COLO829 (cell line): ENCODE data around the gene CARD18.

Experiments
- DNase-seq: peaks from one replicate; pipeline ENCODE4 v3.0.0; 2012; ENCODE audit warnings: low spot score

Gene CARD18

DNA sequence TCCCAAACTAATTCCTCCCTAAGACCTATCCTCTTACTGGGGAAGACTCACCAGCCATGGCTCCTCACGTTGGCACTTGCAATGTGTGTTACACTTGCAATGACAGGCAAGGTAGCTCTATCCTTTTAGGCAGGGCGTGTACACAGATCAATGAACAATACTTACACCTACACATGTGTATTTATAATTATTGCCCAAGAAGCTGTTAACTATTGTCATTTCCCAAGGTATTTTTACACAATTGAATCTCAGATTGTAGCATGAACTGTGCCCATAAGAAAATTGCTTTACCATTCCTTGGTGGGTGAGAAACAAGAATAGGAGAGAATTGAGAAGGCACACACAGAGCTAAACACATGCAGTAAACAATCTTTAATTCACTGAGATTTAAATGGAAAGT lies at the start of gene CARD18:
TSS of gene CARD18 (minus strand) at position 101 of the 400 bp plus-strand sequence. CDS start at position 58, 43 bp downstream.
- DNase-seq, result no peak

GRCh38 chr11:105183987-105184386 lies 44.4 kb upstream of the CARD18 start:
- DNase-seq, result no peak

GRCh38 chr11:105183426-105183825 lies 43.9 kb upstream of the CARD18 start:
- DNase-seq, result no peak

DNA sequence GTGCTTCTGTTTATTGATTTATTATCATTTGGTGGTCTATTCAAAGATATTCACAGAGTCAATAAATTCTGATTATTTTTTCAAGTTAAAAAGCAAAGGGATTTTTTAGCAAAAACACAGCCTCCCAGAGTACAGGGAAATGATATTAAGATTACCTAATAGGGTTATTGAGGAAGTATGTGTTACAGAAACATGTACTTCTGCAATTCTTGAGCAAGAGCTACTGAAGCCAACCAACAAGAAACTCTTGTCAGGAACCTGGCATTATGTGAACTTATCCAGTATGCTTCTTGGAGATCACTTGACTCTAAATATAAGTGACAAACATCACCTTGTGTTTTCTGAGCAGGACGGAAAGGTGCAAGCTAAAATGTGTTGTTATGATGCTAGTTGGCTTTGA lies 42.0 kb upstream of the CARD18 start:
- DNase-seq, result no peak

GRCh38 chr11:105181100-105181499 lies 41.5 kb upstream of the CARD18 start:
- peak; percentile 46 for DNase-seq

GRCh38 chr11:105179542-105180278 lies 40.1 kb upstream of the CARD18 start:
- no peak for DNase-seq

GRCh38 chr11:105177658-105178057 lies 38.1 kb upstream of the CARD18 start:
- no peak for DNase-seq

DNA sequence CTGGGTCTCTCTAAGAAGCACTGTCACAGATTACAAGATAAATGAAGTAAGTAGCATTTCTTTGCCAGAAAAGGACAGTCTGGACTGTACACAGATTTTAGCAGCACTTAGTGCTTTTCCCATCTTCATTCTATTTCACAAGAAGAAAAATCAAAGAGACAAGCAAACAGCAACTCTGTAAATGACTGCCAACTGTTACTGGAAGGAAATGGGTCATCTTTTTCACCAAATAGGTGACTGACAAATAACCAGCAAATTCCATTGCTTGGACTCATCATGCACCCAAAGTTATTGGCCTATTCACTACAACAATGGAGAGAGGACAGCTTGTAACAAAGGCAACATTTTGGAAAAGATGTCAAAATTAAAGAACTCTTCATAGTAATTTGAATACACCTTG lies 28.9 kb upstream of the CARD18 start:
- DNase-seq, result no peak

GRCh38 chr11:105167244-105167643 lies 27.7 kb upstream of the CARD18 start:
- DNase-seq, result no peak

GRCh38 chr11:105164208-105164607 lies 24.6 kb upstream of the CARD18 start:
- no peak for DNase-seq

GRCh38 chr11:105162506-105162905 lies 22.9 kb upstream of the CARD18 start:
- DNase-seq, result no peak

DNA sequence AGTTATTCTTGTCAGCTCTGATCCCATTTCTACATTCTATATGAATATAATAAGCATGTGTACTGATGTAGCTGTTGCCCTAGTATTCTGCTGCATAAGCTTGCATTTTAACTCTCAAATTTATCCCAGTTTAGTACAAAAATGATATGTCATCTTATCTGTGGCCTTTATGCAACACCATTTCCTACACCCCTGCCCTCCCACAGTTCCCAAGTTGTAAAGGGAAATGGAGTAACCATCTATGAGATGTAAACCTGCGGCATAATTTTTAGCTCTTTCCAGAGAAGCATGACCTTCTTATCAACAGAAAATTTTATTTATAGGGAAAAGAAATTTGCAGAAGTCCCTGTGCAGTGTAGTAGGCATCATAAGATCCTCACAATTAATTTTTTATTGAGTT lies 18.9 kb upstream of the CARD18 start:
- no peak for DNase-seq

- DNase-seq, result no peak
These were observed 17.2 kb upstream of the CARD18 start for GRCh38 chr11:105156720-105157119.

GRCh38 chr11:105156231-105156630 lies 16.7 kb upstream of the CARD18 start:
- no peak for DNase-seq

- no peak for DNase-seq
These were observed 16.1 kb upstream of the CARD18 start for GRCh38 chr11:105155679-105156078.

- DNase-seq, result no peak
These were observed 13.8 kb upstream of the CARD18 start for GRCh38 chr11:105153392-105153791.

GRCh38 chr11:105152560-105152959 lies 13.0 kb upstream of the CARD18 start:
- DNase-seq, result no peak

DNA sequence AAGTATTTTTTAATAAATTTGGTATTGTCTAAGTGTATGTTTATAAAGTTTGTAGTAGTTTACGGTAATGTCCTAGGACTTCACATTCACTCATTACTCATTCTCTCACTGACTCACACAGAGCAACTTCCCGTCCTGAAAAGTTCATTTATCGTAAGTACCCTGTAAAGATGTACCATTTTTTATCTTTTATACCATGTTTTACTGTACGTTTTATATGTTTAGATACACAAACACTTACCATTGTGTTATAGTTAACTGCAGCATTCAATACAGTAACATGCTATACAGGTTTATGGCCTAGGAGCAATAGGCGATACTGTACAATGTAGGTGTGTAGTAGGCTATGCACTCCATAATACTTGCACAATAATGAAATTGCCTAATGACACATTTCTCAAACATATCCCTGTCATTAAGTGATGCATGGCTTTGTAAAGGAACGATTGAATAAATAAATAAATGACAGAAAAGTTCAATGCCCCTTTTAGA lies 12.5 kb upstream of the CARD18 start:
- DNase-seq, result no peak

DNA sequence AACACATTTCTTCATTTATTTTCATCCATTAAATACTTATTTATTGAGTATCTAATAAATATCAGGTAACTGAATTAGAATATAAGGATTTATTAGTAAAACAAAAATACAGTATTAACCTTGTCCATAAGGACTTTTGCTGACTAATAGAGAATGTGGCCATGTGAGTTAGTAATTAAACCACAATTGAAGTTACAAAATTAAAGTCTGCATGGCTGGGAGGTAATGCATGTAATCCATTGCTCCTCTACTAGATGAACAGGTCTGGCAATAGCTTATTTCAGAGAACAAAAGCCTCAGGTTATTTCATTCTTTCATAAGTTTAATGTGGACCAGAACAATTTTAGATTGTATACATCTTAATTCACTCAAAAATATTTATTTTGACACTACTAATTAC lies 9.9 kb upstream of the CARD18 start:
- no peak for DNase-seq

- no peak for DNase-seq
These were observed 8.7 kb upstream of the CARD18 start for GRCh38 chr11:105148241-105148640.

GRCh38 chr11:105144887-105145286 lies 5.3 kb upstream of the CARD18 start:
- DNase-seq, result peak; percentile 23

- DNase-seq, result no peak
These were observed 2.6 kb upstream of the CARD18 start for GRCh38 chr11:105142167-105142566.

DNA sequence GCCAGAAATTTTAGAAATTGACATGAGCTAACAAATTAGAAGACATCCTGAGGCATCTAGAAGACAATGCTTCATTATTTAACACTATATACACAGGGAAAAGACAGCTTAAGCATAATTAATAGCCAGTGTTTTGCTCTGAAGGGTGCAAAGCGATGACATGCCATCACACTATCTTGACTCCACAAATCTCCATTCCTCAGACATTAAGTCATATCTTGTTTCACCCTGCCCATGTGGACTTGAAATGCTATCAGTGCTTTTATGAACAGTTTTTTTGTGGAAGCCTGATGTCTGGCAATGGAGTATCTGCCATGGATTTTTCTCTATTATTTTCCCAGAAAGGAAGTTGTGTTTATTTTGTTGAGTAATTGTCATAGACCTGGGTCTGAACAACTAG lies 2.3 kb downstream of the CARD18 start:
- DNase-seq, result no peak

- no peak for DNase-seq
These were observed 3.7 kb downstream of the CARD18 start for GRCh38 chr11:105135883-105136282.
